Activated naive CD8-positive, alpha-beta T cell (primary cell): Measurements from ENCODE around the gene CERCAM.
"Not testable (repeated sequence)": the region's sequence is repeated elsewhere in the genome, so short reads cannot be mapped to it uniquely, and the experiment has no call there.

Experiments used
- H3K27ac Mint-ChIP-seq: one replicate; pipeline ENCODE4 v1.8.0; 2021; ENCODE audit warnings: mixed read lengths
- H3K27me3 Mint-ChIP-seq: one replicate; pipeline ENCODE4 v1.8.0; 2021; ENCODE audit warnings: mixed read lengths
- H3K36me3 Mint-ChIP-seq: one replicate; pipeline ENCODE4 v1.8.0; 2021; ENCODE audit warnings: mixed read lengths
- H3K4me1 Mint-ChIP-seq: one replicate; pipeline ENCODE4 v1.8.0; 2021; ENCODE audit warnings: low read depth, mixed read lengths
- H3K4me3 Mint-ChIP-seq: one replicate; pipeline ENCODE4 v1.8.0; 2021; ENCODE audit warnings: mild to moderate bottlenecking, mixed read lengths
- H3K9me3 Mint-ChIP-seq: one replicate; pipeline ENCODE4 v1.8.0; 2021; ENCODE audit warnings: low read depth, mixed read lengths

Gene CERCAM

GRCh38 chr9:128422022-128422782, 1.5 kb downstream of the CERCAM start:
- H3K36me3 Mint-ChIP-seq, H3K4me1 Mint-ChIP-seq, H3K4me3 Mint-ChIP-seq, H3K9me3 Mint-ChIP-seq, H3K27ac Mint-ChIP-seq, H3K27me3 Mint-ChIP-seq: not testable (repeated sequence)

GRCh38 chr9:128422783-128423150, 2.1 kb downstream of the CERCAM start:
- H3K4me3 Mint-ChIP-seq = no peak overlapping the region
- H3K4me1 Mint-ChIP-seq = peaks cover 8% of the 10 kb centered on the region
- peaks cover 4% of the 10 kb centered on the region for H3K27me3 Mint-ChIP-seq
- H3K27ac Mint-ChIP-seq = no peak overlapping the region
- H3K9me3 Mint-ChIP-seq = no peaks in the 10 kb centered on the region
- no peaks in the 10 kb centered on the region for H3K36me3 Mint-ChIP-seq

GRCh38 chr9:128423356-128423755, 2.7 kb downstream of the CERCAM start:
- not testable (repeated sequence) for H3K9me3 Mint-ChIP-seq, H3K4me3 Mint-ChIP-seq, H3K36me3 Mint-ChIP-seq

GRCh38 chr9:128424268-128424780, 3.7 kb downstream of the CERCAM start:
- no peaks in the 10 kb centered on the region for H3K36me3 Mint-ChIP-seq
- no peak overlapping the region for H3K27ac Mint-ChIP-seq
- no peaks in the 10 kb centered on the region for H3K9me3 Mint-ChIP-seq
- no peaks in the 10 kb centered on the region for H3K27me3 Mint-ChIP-seq
- peaks cover 7% of the 10 kb centered on the region for H3K4me1 Mint-ChIP-seq
- H3K4me3 Mint-ChIP-seq = no peak overlapping the region

More at GRCh38 chr9:128423356-128423755, 2.7 kb downstream of the CERCAM start:
- not testable (repeated sequence) for H3K4me1 Mint-ChIP-seq, H3K27ac Mint-ChIP-seq, H3K27me3 Mint-ChIP-seq

- Mint-ChIP-seq H3K27ac (no peak overlapping the region), H3K4me3 (no peak overlapping the region), H3K27me3 (no peaks in the 10 kb centered on the region), H3K36me3 (no peaks in the 10 kb centered on the region), H3K9me3 (no peaks in the 10 kb centered on the region), H3K4me1 (no peaks in the 10 kb centered on the region)
Observed at GRCh38 chr9:128428644-128429512, 8.2 kb downstream of the CERCAM start.

- H3K4me3 Mint-ChIP-seq = no peak overlapping the region
- H3K4me1 Mint-ChIP-seq = no peaks in the 10 kb centered on the region
- H3K27me3 Mint-ChIP-seq = no peaks in the 10 kb centered on the region
- H3K27ac Mint-ChIP-seq = no peak overlapping the region
- no peaks in the 10 kb centered on the region for H3K36me3 Mint-ChIP-seq
- no peaks in the 10 kb centered on the region for H3K9me3 Mint-ChIP-seq
Observed at GRCh38 chr9:128429513-128430086, 8.9 kb downstream of the CERCAM start.

- Mint-ChIP-seq H3K27ac (no peak overlapping the region), H3K36me3 (no peaks in the 10 kb centered on the region), H3K27me3 (no peaks in the 10 kb centered on the region), H3K4me1 (no peaks in the 10 kb centered on the region), H3K9me3 (no peaks in the 10 kb centered on the region), H3K4me3 (no peak overlapping the region)
Observed at GRCh38 chr9:128431207-128431606, 10.6 kb downstream of the CERCAM start.

GRCh38 chr9:128434340-128434739, 13.7 kb downstream of the CERCAM start:
- H3K27ac Mint-ChIP-seq = no peak overlapping the region
- H3K27me3 Mint-ChIP-seq = no peaks in the 10 kb centered on the region
- no peaks in the 10 kb centered on the region for H3K36me3 Mint-ChIP-seq
- H3K4me1 Mint-ChIP-seq = peaks cover 2% of the 10 kb centered on the region
- no peaks in the 10 kb centered on the region for H3K9me3 Mint-ChIP-seq
- H3K4me3 Mint-ChIP-seq = no peak overlapping the region

GRCh38 chr9:128435611-128436010, 15.0 kb downstream of the CERCAM start:
- no peak overlapping the region for H3K4me3 Mint-ChIP-seq
- no peaks in the 10 kb centered on the region for H3K36me3 Mint-ChIP-seq
- no peaks in the 10 kb centered on the region for H3K27me3 Mint-ChIP-seq
- H3K4me1 Mint-ChIP-seq = peaks cover 2% of the 10 kb centered on the region
- no peak overlapping the region for H3K27ac Mint-ChIP-seq
- no peaks in the 10 kb centered on the region for H3K9me3 Mint-ChIP-seq

- Mint-ChIP-seq H3K27ac (no peak overlapping the region), H3K27me3 (no peaks in the 10 kb centered on the region), H3K36me3 (no peaks in the 10 kb centered on the region), H3K9me3 (no peaks in the 10 kb centered on the region), H3K4me3 (no peak overlapping the region), H3K4me1 (peaks cover 2% of the 10 kb centered on the region)
Observed at GRCh38 chr9:128438343-128439109, 17.9 kb downstream of the CERCAM start.

GRCh38 chr9:128439273-128439672, 18.6 kb downstream of the CERCAM start:
- Mint-ChIP-seq H3K27me3 (no peaks in the 10 kb centered on the region), H3K9me3 (no peaks in the 10 kb centered on the region), H3K4me1 (peaks cover 2% of the 10 kb centered on the region), H3K36me3 (no peaks in the 10 kb centered on the region), H3K27ac (no peak overlapping the region), H3K4me3 (no peak overlapping the region)

GRCh38 chr9:128442150-128442549, 21.5 kb downstream of the CERCAM start:
- Mint-ChIP-seq H3K27me3 (no peaks in the 10 kb centered on the region), H3K9me3 (no peaks in the 10 kb centered on the region), H3K4me3 (no peak overlapping the region), H3K4me1 (peaks cover 2% of the 10 kb centered on the region), H3K27ac (no peak overlapping the region), H3K36me3 (no peaks in the 10 kb centered on the region)

GRCh38 chr9:128446505-128446904, 25.8 kb downstream of the CERCAM start:
- H3K4me3 Mint-ChIP-seq, H3K36me3 Mint-ChIP-seq, H3K9me3 Mint-ChIP-seq, H3K27me3 Mint-ChIP-seq, H3K27ac Mint-ChIP-seq, H3K4me1 Mint-ChIP-seq: not testable (repeated sequence)

GRCh38 chr9:128448746-128449145, 28.1 kb downstream of the CERCAM start:
- Mint-ChIP-seq H3K9me3 (no peaks in the 10 kb centered on the region), H3K36me3 (no peaks in the 10 kb centered on the region), H3K27ac (no peak overlapping the region), H3K4me3 (no peak overlapping the region), H3K27me3 (no peaks in the 10 kb centered on the region), H3K4me1 (no peaks in the 10 kb centered on the region)
